GM12878 (cell line): ENCODE measurements around the gene ZNF777. TPM values are rescaled to one million over a fixed set of nuclear protein-coding genes. Genes with fewer than 3 reads are reported as not detected.
"Not testable (repeated sequence)": the region's sequence is repeated elsewhere in the genome, so short reads cannot be mapped to it uniquely, and the experiment has no call there.

Experiments
- ATAC-seq: fragments of 200-7000 bp; cut with Tn5 transposase; 3 replicates; pipeline ENCODE4 v1.9.1; 2020; ENCODE audit warnings: mild to moderate bottlenecking, moderate library complexity
- BruUV-seq: library from RNA; stranded (reverse); fragments of 400-500 nt; replicated peaks from 2 replicates; lab custom pipeline; 2021; lab: Mats Ljungman, UMichigan
- CTCF ChIA-PET: fragments of 300-600 bp; sonication (Branson Sonifier 250); formaldehyde crosslinking; extraction: SDS; loops from one replicate; lab custom pipeline; 2021; ENCODE audit warnings: inconsistent platforms; lab: Yijun Ruan, JAX
- POLR2A ChIA-PET: fragments of 350-600 bp; formaldehyde crosslinking; extraction: SDS; loops from one replicate; lab custom pipeline; 2021; ENCODE audit warnings: inconsistent platforms; lab: Charles Lee
- RAD21 ChIA-PET: fragments of 300-600 bp; sonication (Branson Sonifier 250); formaldehyde crosslinking; loops from one replicate; lab custom pipeline; 2023; ENCODE audit warnings: antibody characterized with exemption; ENCODE audit not compliant: unreplicated experiment; lab: Charles Lee
- SMC1A ChIA-PET: fragments of 300-600 bp; sonication (Branson Sonifier 250); formaldehyde crosslinking; loops from one replicate; lab custom pipeline; 2023; ENCODE audit not compliant: unreplicated experiment, uncharacterized antibody; lab: Charles Lee
- DNase-seq: peaks from one replicate; pipeline ENCODE4 v3.0.0-alpha.2; 2011; ENCODE audit warnings: low read depth, low spot score
- FAIRE-seq: peaks from 3 replicates; lab custom pipeline; 2011; peaks lifted over from hg19 to GRCh38; lab: Jason Lieb, UNC
- H2AFZ ChIP-seq: 2 replicates; pipeline ENCODE4 v1.6.0; 2011; ENCODE audit warnings: low read depth, low read length, control low read depth; ENCODE audit not compliant: control insufficient read depth
- H3K27ac ChIP-seq: 2 replicates; pipeline ENCODE4 v1.5.1; 2011; ENCODE audit warnings: control low read depth; ENCODE audit not compliant: control insufficient read depth, insufficient read depth
- H3K27me3 ChIP-seq, 2 experiments: replicated peaks in 1 of 2; 2 replicates each; pipeline versions ENCODE4 v1.6.0 to v1.6.1; 2011; ENCODE audit warnings: low read length in 1 of 2; ENCODE audit not compliant: control insufficient read depth in 2 of 2, insufficient read depth in 2 of 2
- H3K36me3 ChIP-seq, 2 experiments: 2 replicates each; pipeline ENCODE4 v1.5.1; 2011; ENCODE audit warnings: low read length in 1 of 2; ENCODE audit not compliant: control insufficient read depth in 2 of 2, insufficient read depth in 2 of 2
- H3K4me1 ChIP-seq: 2 replicates; pipeline ENCODE4 v1.6.1; 2011; ENCODE audit warnings: mild to moderate bottlenecking, low read length, moderate library complexity, mixed read lengths; ENCODE audit not compliant: control insufficient read depth, insufficient read depth
- H3K4me2 ChIP-seq: 2 replicates; pipeline ENCODE4 v1.6.0; 2011; ENCODE audit warnings: control low read depth; ENCODE audit not compliant: control insufficient read depth, insufficient read depth
- H3K4me3 ChIP-seq: fragments of 200-600 bp; sonication (generic); 2 replicates; pipeline ENCODE4 v1.5.1; 2016
- H3K79me2 ChIP-seq: 2 replicates; pipeline ENCODE4 v1.6.0; 2011; ENCODE audit warnings: low read length; ENCODE audit not compliant: control insufficient read depth, insufficient read depth
- H3K9ac ChIP-seq: 2 replicates; pipeline ENCODE4 v1.8.0; 2011; ENCODE audit warnings: low read length, control low read depth, mixed read lengths; ENCODE audit not compliant: control insufficient read depth, insufficient read depth
- H3K9me3 ChIP-seq: replicated peaks from 3 replicates; pipeline ENCODE4 v1.5.1; 2011; ENCODE audit warnings: mild to moderate bottlenecking, low read length; ENCODE audit not compliant: control insufficient read depth, insufficient read depth
- H4K20me1 ChIP-seq: 2 replicates; pipeline ENCODE4 v1.6.0; 2011; ENCODE audit not compliant: control insufficient read depth, insufficient read depth
- CREB1 ChIP-seq: IDR thresholded peaks from 2 replicates; pipeline ENCODE4 v1.6.1; 2012; ENCODE audit warnings: low read depth, mild to moderate bottlenecking, inconsistent platforms
- CREM ChIP-seq: IDR thresholded peaks from 2 replicates; pipeline ENCODE4 v1.6.1; 2014; ENCODE audit warnings: antibody characterized with exemption, low read depth
- ESRRA ChIP-seq: IDR thresholded peaks from 2 replicates; pipeline ENCODE4 v1.6.1; 2012; ENCODE audit warnings: mild to moderate bottlenecking, low read length, improper control_type of control experiment
- MAX ChIP-seq: IDR thresholded peaks from 2 replicates; pipeline ENCODE4 v1.6.1; 2012; ENCODE audit warnings: low read depth, low read length, improper control_type of control experiment
- PML ChIP-seq: IDR thresholded peaks from 2 replicates; pipeline ENCODE4 v1.6.1; 2012; ENCODE audit warnings: low read length, inconsistent platforms
- SP1 ChIP-seq: IDR thresholded peaks from one replicate; pipeline ENCODE4 v1.6.1; 2011; ENCODE audit warnings: low read depth, low read length
- ZNF24 ChIP-seq: fragments of 450-650 bp; IDR thresholded peaks from 2 replicates; pipeline ENCODE4 v1.6.1; 2017; ENCODE audit warnings: antibody characterized with exemption, mild to moderate bottlenecking
- WGBS: methylation state at CpG from one replicate; pipeline ENCODE4 v1.1.6; 2016; ENCODE audit warnings: low lambda C conversion rate; ENCODE audit not compliant: insufficient replicate concordance, insufficient coverage; ENCODE audit errors: missing lambda C conversion rate; 5-methylcytosine and 5-hydroxymethylcytosine counted together
- in situ Hi-C: fragments of 300-500 bp; cut with MboI; formaldehyde crosslinking; loops from 9 replicates; pipeline ENCODE4 v1.14.3; 2018; ENCODE audit warnings: mixed read lengths
- intact Hi-C: fragments of 100-400 bp; cut with micrococcal nuclease; formaldehyde crosslinking; loops from one replicate; pipeline ENCODE4 v1.14.2; 2022; ENCODE audit not compliant: unreplicated experiment
- polyA plus RNA-seq, 11 experiments: library from polyadenylated mRNA; depleted of rRNA in 4 of 11; unstranded in 6 of 11; stranded (reverse) in 5 of 11; fragments of >200 nt; fragmentation: Nextera tagmentation in 4 of 11; fragmentation: Illumina TruSeq in 1 of 11; extraction: Ambion mirVana in 4 of 11; extraction: Trizol in 1 of 11; gene quantifications; 1 replicate in 1 of 11; 2 replicates in 10 of 11; pipeline versions ENCODE4 v1.2.1 to v1.2.3, GENCODE V29; 2011 to 2016; ENCODE audit warnings: inconsistent platforms in 2 of 11, missing spikeins in 2 of 11, low read depth in 1 of 11
- total RNA-seq, 4 experiments: library from RNA; depleted of rRNA in 3 of 4; stranded (reverse); fragments of >200 nt in 3 of 4; fragmentation: Illumina TruSeq in 1 of 4; extraction: Trizol in 1 of 4; gene quantifications; 2 replicates each; pipeline versions ENCODE4 v1.2.1 to v1.2.3, GENCODE V29; 2013 to 2021

The ZNF777 gene
- total and polyA plus RNA-seq, 10 of the 15 experiments (the other 5 are each of a cell fraction or from before 2014, with no cell fraction given) = 0.03 to 16.0 (median 3.7) TPM

- H3K4me3 ChIP-seq = no peak overlapping the region
- TF ChIP-seq MAX (no peak), ZNF24 (peak; percentile 39; the same call in 1 of the 2 replicates), CREM (peak; percentile 66), SP1 (no peak), CREB1 (peak; percentile 71), PML (0 out of 2 replicates have a peak, but pooled peaks have one; percentile 23)
- no peaks in the 10 kb centered on the region; a peak in 1 of 4 replicates for H3K27me3 ChIP-seq
- DNase-seq (no peak), FAIRE-seq (no peak), ATAC-seq (peak; percentile 15)
- 41% methylated on average over 33 of the region's 36 CpGs for WGBS
- H3K9me3 ChIP-seq = no peaks in the 10 kb centered on the region
- RAD21 ChIA-PET = no interaction called here
- no peak overlapping the region for H3K9ac ChIP-seq
- no peaks in the 10 kb centered on the region for H3K4me1 ChIP-seq
- H3K4me2 ChIP-seq = peak overlapping the region; percentile 13; the same call in 1 of the 2 replicates
- SMC1A ChIA-PET = interaction anchor here (1.2 kb wide), 1 partner anchor 10 kb away, joined by 3 read pairs; no protein-coding TSS in a partner anchor
- peak overlapping the region; percentile 24 for H2AFZ ChIP-seq
- BruUV-seq = no TSS peak
- no peaks in the 10 kb centered on the region for H3K79me2 ChIP-seq
- H4K20me1 ChIP-seq = no peaks in the 10 kb centered on the region
- CTCF ChIA-PET = no interaction called here
- intact Hi-C loops (no loop called here), in situ Hi-C loops (no loop called here)
- POLR2A ChIA-PET = no interaction called here
- H3K27ac ChIP-seq = no peak overlapping the region
- no peaks in the 10 kb centered on the region for H3K36me3 ChIP-seq
These were observed 46.0 kb downstream of the ZNF777 start for GRCh38 chr7:149414745-149415390.

GRCh38 chr7:149414171-149414570 lies 46.7 kb downstream of the ZNF777 start:
- no peaks in the 10 kb centered on the region for H4K20me1 ChIP-seq

GRCh38 chr7:149413083-149413482 lies 47.8 kb downstream of the ZNF777 start:
- in situ Hi-C loops, DNase-seq, H3K79me2 ChIP-seq, H4K20me1 ChIP-seq, H3K27me3 ChIP-seq, H3K4me3 ChIP-seq, H3K4me1 ChIP-seq, BruUV-seq, intact Hi-C loops, H2AFZ ChIP-seq, FAIRE-seq, H3K4me2 ChIP-seq, H3K27ac ChIP-seq, H3K36me3 ChIP-seq, H3K9me3 ChIP-seq, ATAC-seq, RAD21 ChIA-PET, H3K9ac ChIP-seq: not testable (repeated sequence)
- ChIA-PET SMC1A (interaction anchor here (0.5 kb wide), 1 partner anchor 14 kb away, joined by 3 read pairs; no protein-coding TSS in a partner anchor), CTCF (interaction anchor here (1.4 kb wide), 1 partner anchor 213 kb away, joined by 4 read pairs; no protein-coding TSS in a partner anchor), POLR2A (interaction anchor here (0.6 kb wide), 1 partner anchor 46 kb away, joined by 4 read pairs; no protein-coding TSS in a partner anchor)
- 78% methylated on average over 3 of the region's 3 CpGs for WGBS

More at GRCh38 chr7:149414171-149414570, 46.7 kb downstream of the ZNF777 start:
- Histone ChIP-seq H3K4me3 (no peak overlapping the region), H3K4me1 (no peaks in the 10 kb centered on the region), H2AFZ (no peak overlapping the region), H3K9ac (no peak overlapping the region), H3K4me2 (no peak overlapping the region), H3K79me2 (no peaks in the 10 kb centered on the region), H3K9me3 (no peaks in the 10 kb centered on the region), H3K27me3 (no peaks in the 10 kb centered on the region; a peak in 1 of 4 replicates), H3K36me3 (no peaks in the 10 kb centered on the region), H3K27ac (no peak overlapping the region)
- intact Hi-C loops = no loop called here
- no peak for DNase-seq
- in situ Hi-C loops = no loop called here
- ChIA-PET RAD21 (no interaction called here), POLR2A (no interaction called here), CTCF (interaction anchor here (1.4 kb wide), 1 partner anchor 212 kb away, joined by 4 read pairs; no protein-coding TSS in a partner anchor), SMC1A (interaction anchor here (1.2 kb wide), 1 partner anchor 9 kb away, joined by 3 read pairs; no protein-coding TSS in a partner anchor)
- no peak for FAIRE-seq
- no peak for TF ChIP-seq ESRRA
- BruUV-seq = no TSS peak
- no peak for ATAC-seq
- 20% methylated on average over 5 of the region's 5 CpGs for WGBS
